GM23338 (cell line): ENCODE measurements around the gene TMEM127. TPM values are rescaled to one million over a fixed set of nuclear protein-coding genes. Genes with fewer than 3 reads are reported as not detected.

Experiments used
- ATAC-seq: fragments of 200-7000 bp; cut with Tn5 transposase; 3 replicates; pipeline ENCODE4 v1.9.1; 2020
- DNase-seq: peaks from one replicate; pipeline ENCODE4 v3.0.0-alpha.2; 2015; ENCODE audit warnings: low spot score
- H2AFZ ChIP-seq: fragments of 200-600 bp; sonication (generic); 2 replicates; pipeline ENCODE4 v1.8.0; 2016; ENCODE audit warnings: antibody characterized with exemption, mild to moderate bottlenecking, moderate library complexity
- H3F3A ChIP-seq: fragments of 200-600 bp; sonication (generic); replicated peaks from 2 replicates; pipeline ENCODE4 v1.8.0; 2017; ENCODE audit warnings: antibody characterized with exemption, mixed run types, low read depth
- H3K27ac ChIP-seq: fragments of 200-600 bp; sonication (generic); 2 replicates; pipeline ENCODE4 v1.6.1; 2016; ENCODE audit warnings: low read depth
- H3K27me3 ChIP-seq: fragments of 200-600 bp; sonication (generic); 2 replicates; pipeline ENCODE4 v1.8.0; 2016; ENCODE audit warnings: mild to moderate bottlenecking, mixed run types, moderate library complexity; ENCODE audit not compliant: insufficient read depth
- H3K36me3 ChIP-seq: fragments of 200-600 bp; sonication (generic); 2 replicates; pipeline ENCODE4 v1.8.0; 2016; ENCODE audit warnings: mild to moderate bottlenecking; ENCODE audit not compliant: insufficient read depth
- H3K4me1 ChIP-seq: fragments of 200-600 bp; sonication (generic); 2 replicates; pipeline ENCODE4 v1.8.0; 2016; ENCODE audit warnings: mild to moderate bottlenecking, moderate library complexity; ENCODE audit not compliant: insufficient read depth
- H3K4me2 ChIP-seq: fragments of 200-600 bp; sonication (generic); 2 replicates; pipeline ENCODE4 v1.7.1; 2017; ENCODE audit warnings: mixed run types
- H3K4me3 ChIP-seq: fragments of 200-600 bp; sonication (generic); 2 replicates; pipeline ENCODE4 v1.6.1; 2016; ENCODE audit warnings: mixed run types
- H3K79me2 ChIP-seq: fragments of 200-600 bp; sonication (generic); replicated peaks from 2 replicates; pipeline ENCODE4 v1.8.0; 2017; ENCODE audit warnings: mild to moderate bottlenecking; ENCODE audit not compliant: insufficient read depth
- H3K9me2 ChIP-seq: fragments of 200-600 bp; sonication (generic); 2 replicates; pipeline ENCODE4 v1.8.0; 2017; ENCODE audit not compliant: insufficient read depth
- H4K20me1 ChIP-seq: fragments of 200-600 bp; sonication (generic); replicated peaks from 2 replicates; pipeline ENCODE4 v1.8.0; 2017; ENCODE audit warnings: mild to moderate bottlenecking; ENCODE audit not compliant: insufficient read depth
- H3K27ac Mint-ChIP-seq: 2 replicates; pipeline ENCODE4 v1.8.0; 2020; ENCODE audit warnings: inconsistent platforms, mild to moderate bottlenecking, moderate library complexity, mixed read lengths
- H3K27me3 Mint-ChIP-seq: 3 replicates; pipeline ENCODE4 v1.8.0; 2022; ENCODE audit warnings: low read depth, mild to moderate bottlenecking, moderate library complexity, mixed read lengths, inconsistent platforms; ENCODE audit not compliant: insufficient read depth, poor library complexity
- H3K36me3 Mint-ChIP-seq: 3 replicates; pipeline ENCODE4 v1.8.0; 2021; ENCODE audit warnings: low read depth, mild to moderate bottlenecking, inconsistent platforms, moderate library complexity, mixed read lengths
- H3K4me1 Mint-ChIP-seq: 3 replicates; pipeline ENCODE4 v1.8.0; 2020; ENCODE audit warnings: mild to moderate bottlenecking, inconsistent platforms, mixed read lengths
- H3K4me3 Mint-ChIP-seq: 3 replicates; pipeline ENCODE4 v1.8.0; 2021; ENCODE audit warnings: moderate library complexity, mild to moderate bottlenecking, inconsistent platforms, mixed read lengths
- H3K9me3 Mint-ChIP-seq: 3 replicates; pipeline ENCODE4 v1.8.0; 2020; ENCODE audit warnings: moderate library complexity, mild to moderate bottlenecking, inconsistent platforms, mixed read lengths
- CREB1 ChIP-seq: fragments of 250-450 bp; sonication (Bioruptor Pico); IDR thresholded peaks from 2 replicates; pipeline ENCODE4 v1.5.0; 2020; ENCODE audit warnings: low read depth, mild to moderate bottlenecking, moderate library complexity
- EZH2 ChIP-seq: fragments of 200-600 bp; sonication (generic); IDR thresholded peaks from one replicate; pipeline ENCODE4 v1.8.0; 2017; ENCODE audit warnings: antibody characterized with exemption, mild to moderate bottlenecking, low read depth; ENCODE audit not compliant: unreplicated experiment
- EZH2phosphoT487 ChIP-seq: fragments of 200-600 bp; sonication (generic); IDR thresholded peaks from one replicate; pipeline ENCODE4 v1.8.1; 2018; ENCODE audit warnings: antibody characterized with exemption; ENCODE audit not compliant: unreplicated experiment
- JUNB ChIP-seq: IDR thresholded peaks from one replicate; pipeline ENCODE4 v1.6.1; 2016; ENCODE audit warnings: antibody characterized with exemption; ENCODE audit not compliant: unreplicated experiment
- NANOG ChIP-seq: IDR thresholded peaks from 2 replicates; pipeline ENCODE4 v1.6.1; 2016; ENCODE audit warnings: antibody characterized with exemption, borderline replicate concordance
- POLR2AphosphoS5 ChIP-seq: IDR thresholded peaks from 2 replicates; pipeline ENCODE4 v1.6.1; 2016; ENCODE audit warnings: antibody characterized with exemption, low read depth
- REST ChIP-seq: IDR thresholded peaks from one replicate; pipeline ENCODE4 v1.6.1; 2018; ENCODE audit warnings: antibody characterized with exemption; ENCODE audit not compliant: unreplicated experiment
- STAT1 ChIP-seq: IDR thresholded peaks from one replicate; pipeline ENCODE4 v1.6.1; 2016; ENCODE audit warnings: antibody characterized with exemption; ENCODE audit not compliant: unreplicated experiment
- ZNF114 ChIP-seq: fragments of 250-450 bp; sonication (Bioruptor Pico); IDR thresholded peaks from 2 replicates; pipeline ENCODE4 v1.5.0; 2020; ENCODE audit warnings: mild to moderate bottlenecking, moderate library complexity
- ZNF331 ChIP-seq: fragments of 250-450 bp; sonication (Bioruptor Pico); IDR thresholded peaks from 2 replicates; pipeline ENCODE4 v1.5.0; 2020; ENCODE audit warnings: low read depth, mild to moderate bottlenecking, moderate library complexity
- polyA plus RNA-seq: library from polyadenylated mRNA; unstranded; fragments of >200 nt; fragmentation: Nextera tagmentation; extraction: Ambion mirVana; gene quantifications from 2 replicates; pipeline ENCODE4 v1.2.1, GENCODE V29; 2016
- total RNA-seq: library from RNA; depleted of rRNA; stranded (reverse); fragments of >200 nt; shearing (Covaris generic); gene quantifications from 2 replicates; pipeline ENCODE4 v1.2.3, GENCODE V29; 2014
- TF ChIP-seq, protein P1 (sequence below): fragments of 250-450 bp; sonication (Bioruptor Pico); IDR thresholded peaks from 2 replicates; pipeline ENCODE4 v1.5.0; 2020; ENCODE audit warnings: mild to moderate bottlenecking, moderate library complexity

The TMEM127 gene
- total and polyA plus RNA-seq, 2 experiments from 2014 or later: 4.9 to 19.9 TPM

- Mint-ChIP-seq H3K27me3 (peaks cover 4% of the 10 kb centered on the region), H3K9me3 (no peaks in the 10 kb centered on the region), H3K27ac (no peak overlapping the region), H3K4me1 (peaks cover 19% of the 10 kb centered on the region), H3K36me3 (no peaks in the 10 kb centered on the region), H3K4me3 (no peak overlapping the region)
- Histone ChIP-seq H3K9me2 (no peaks in the 10 kb centered on the region), H3K27me3 (no peaks in the 10 kb centered on the region), H3K4me3 (no peak overlapping the region), H2AFZ (no peak overlapping the region), H3K36me3 (no peaks in the 10 kb centered on the region), H4K20me1 (no peaks in the 10 kb centered on the region), H3F3A (no peaks in the 10 kb centered on the region), H3K27ac (no peak overlapping the region), H3K4me2 (no peak overlapping the region), H3K79me2 (no peaks in the 10 kb centered on the region), H3K4me1 (no peaks in the 10 kb centered on the region)
- TF ChIP-seq, protein P1, sequence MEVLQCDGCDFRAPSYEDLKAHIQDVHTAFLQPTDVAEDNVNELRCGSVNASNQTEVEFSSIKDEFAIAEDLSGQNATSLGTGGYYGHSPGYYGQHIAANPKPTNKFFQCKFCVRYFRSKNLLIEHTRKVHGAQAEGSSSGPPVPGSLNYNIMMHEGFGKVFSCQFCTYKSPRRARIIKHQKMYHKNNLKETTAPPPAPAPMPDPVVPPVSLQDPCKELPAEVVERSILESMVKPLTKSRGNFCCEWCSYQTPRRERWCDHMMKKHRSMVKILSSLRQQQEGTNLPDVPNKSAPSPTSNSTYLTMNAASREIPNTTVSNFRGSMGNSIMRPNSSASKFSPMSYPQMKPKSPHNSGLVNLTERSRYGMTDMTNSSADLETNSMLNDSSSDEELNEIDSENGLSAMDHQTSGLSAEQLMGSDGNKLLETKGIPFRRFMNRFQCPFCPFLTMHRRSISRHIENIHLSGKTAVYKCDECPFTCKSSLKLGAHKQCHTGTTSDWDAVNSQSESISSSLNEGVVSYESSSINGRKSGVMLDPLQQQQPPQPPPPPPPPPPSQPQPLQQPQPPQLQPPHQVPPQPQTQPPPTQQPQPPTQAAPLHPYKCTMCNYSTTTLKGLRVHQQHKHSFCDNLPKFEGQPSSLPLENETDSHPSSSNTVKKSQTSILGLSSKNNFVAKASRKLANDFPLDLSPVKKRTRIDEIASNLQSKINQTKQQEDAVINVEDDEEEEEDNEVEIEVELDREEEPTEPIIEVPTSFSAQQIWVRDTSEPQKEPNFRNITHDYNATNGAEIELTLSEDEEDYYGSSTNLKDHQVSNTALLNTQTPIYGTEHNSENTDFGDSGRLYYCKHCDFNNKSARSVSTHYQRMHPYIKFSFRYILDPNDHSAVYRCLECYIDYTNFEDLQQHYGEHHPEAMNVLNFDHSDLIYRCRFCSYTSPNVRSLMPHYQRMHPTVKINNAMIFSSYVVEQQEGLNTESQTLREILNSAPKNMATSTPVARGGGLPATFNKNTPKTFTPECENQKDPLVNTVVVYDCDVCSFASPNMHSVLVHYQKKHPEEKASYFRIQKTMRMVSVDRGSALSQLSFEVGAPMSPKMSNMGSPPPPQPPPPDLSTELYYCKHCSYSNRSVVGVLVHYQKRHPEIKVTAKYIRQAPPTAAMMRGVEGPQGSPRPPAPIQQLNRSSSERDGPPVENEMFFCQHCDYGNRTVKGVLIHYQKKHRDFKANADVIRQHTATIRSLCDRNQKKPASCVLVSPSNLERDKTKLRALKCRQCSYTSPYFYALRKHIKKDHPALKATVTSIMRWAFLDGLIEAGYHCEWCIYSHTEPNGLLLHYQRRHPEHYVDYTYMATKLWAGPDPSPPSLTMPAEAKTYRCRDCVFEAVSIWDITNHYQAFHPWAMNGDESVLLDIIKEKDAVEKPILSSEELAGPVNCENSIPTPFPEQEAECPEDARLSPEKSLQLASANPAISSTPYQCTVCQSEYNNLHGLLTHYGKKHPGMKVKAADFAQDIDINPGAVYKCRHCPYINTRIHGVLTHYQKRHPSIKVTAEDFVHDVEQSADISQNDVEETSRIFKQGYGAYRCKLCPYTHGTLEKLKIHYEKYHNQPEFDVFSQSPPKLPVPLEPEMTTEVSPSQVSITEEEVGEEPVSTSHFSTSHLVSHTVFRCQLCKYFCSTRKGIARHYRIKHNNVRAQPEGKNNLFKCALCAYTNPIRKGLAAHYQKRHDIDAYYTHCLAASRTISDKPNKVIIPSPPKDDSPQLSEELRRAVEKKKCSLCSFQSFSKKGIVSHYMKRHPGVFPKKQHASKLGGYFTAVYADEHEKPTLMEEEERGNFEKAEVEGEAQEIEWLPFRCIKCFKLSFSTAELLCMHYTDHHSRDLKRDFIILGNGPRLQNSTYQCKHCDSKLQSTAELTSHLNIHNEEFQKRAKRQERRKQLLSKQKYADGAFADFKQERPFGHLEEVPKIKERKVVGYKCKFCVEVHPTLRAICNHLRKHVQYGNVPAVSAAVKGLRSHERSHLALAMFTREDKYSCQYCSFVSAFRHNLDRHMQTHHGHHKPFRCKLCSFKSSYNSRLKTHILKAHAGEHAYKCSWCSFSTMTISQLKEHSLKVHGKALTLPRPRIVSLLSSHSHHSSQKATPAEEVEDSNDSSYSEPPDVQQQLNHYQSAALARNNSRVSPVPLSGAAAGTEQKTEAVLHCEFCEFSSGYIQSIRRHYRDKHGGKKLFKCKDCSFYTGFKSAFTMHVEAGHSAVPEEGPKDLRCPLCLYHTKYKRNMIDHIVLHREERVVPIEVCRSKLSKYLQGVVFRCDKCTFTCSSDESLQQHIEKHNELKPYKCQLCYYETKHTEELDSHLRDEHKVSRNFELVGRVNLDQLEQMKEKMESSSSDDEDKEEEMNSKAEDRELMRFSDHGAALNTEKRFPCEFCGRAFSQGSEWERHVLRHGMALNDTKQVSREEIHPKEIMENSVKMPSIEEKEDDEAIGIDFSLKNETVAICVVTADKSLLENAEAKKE (CRISPR knock-in tag): no peak
- TF ChIP-seq EZH2: no peak
- ATAC-seq (no peak), DNase-seq (no peak)
Measured at GRCh38 chr2:96218508-96219131, 47.2 kb downstream of the TMEM127 start.

DNA sequence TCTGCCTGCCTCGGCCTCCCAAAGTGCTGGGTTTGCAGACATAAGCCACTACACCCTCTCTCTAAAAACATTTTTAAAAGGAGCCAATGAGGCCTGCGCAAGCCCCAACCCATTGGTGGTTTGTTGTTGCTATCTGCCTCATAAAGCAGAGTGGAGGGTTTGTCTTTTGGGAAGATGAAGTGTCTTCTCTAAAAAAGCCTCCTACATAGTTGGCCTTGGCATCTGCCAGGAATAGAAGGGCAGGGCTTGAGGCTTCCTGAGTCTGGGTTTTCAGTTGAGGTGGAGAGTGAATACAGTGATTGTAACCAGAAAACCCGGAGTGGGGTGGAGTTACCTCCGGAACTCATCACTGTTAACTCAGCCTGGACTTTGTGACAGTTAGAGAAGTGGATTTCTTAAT is 51.2 kb downstream of the TMEM127 start:
- H3K27ac ChIP-seq: no peak overlapping the region
- no peaks in the 10 kb centered on the region for H4K20me1 ChIP-seq
- Mint-ChIP-seq H3K36me3 (no peaks in the 10 kb centered on the region), H3K27me3 (peaks cover 9% of the 10 kb centered on the region), H3K27ac (no peak overlapping the region), H3K4me1 (peaks cover 15% of the 10 kb centered on the region), H3K4me3 (no peak overlapping the region), H3K9me3 (no peaks in the 10 kb centered on the region)
- no peaks in the 10 kb centered on the region for H3K9me2 ChIP-seq
- no peaks in the 10 kb centered on the region for H3F3A ChIP-seq
- DNase-seq (no peak), ATAC-seq (no peak)
- peaks cover 12% of the 10 kb centered on the region for H3K79me2 ChIP-seq
- H3K4me1 ChIP-seq: peaks cover 4% of the 10 kb centered on the region; the same call in 1 of the 2 replicates
- H3K4me3 ChIP-seq: no peak overlapping the region
- no peak overlapping the region for H2AFZ ChIP-seq
- H3K4me2 ChIP-seq: no peak overlapping the region
- no peaks in the 10 kb centered on the region for H3K27me3 ChIP-seq
- H3K36me3 ChIP-seq: no peaks in the 10 kb centered on the region
- TF ChIP-seq EZH2 (no peak), ZNF114 (CRISPR knock-in tag) (no peak), NANOG (no peak), STAT1 (no peak), POLR2AphosphoS5 (no peak), REST (no peak), JUNB (no peak), ZNF331 (CRISPR knock-in tag) (no peak), CREB1 (CRISPR knock-in tag) (no peak), EZH2phosphoT487 (no peak)
